Stimulated activated CD4-positive, alpha-beta T cell treated with anti-CD3 and anti-CD28 coated beads, Interleukin-2, amount 100 ng/mL, for 24 hours (primary cell): ENCODE results near the gene RGS10.
A peak's percentile ranks its signal among the peaks of the same experiment; 100 is the strongest.
"Not testable (repeated sequence)": the region's sequence is repeated elsewhere in the genome, so short reads cannot be mapped to it uniquely, and the experiment has no call there.

ENCODE experiments used
- DNase-seq, 2 donors: peaks; one replicate each; pipeline ENCODE4 v3.0.0-alpha.2; 2020

Gene RGS10

GRCh38 chr10:119538632-119539358 lies 3.7 kb downstream of the RGS10 start:
- DNase-seq, result peak; percentile 49 to 56

- DNase-seq, result no peak
These were observed 4.4 kb downstream of the RGS10 start for GRCh38 chr10:119537953-119538630.

- DNase-seq, result no peak
These were observed 6.0 kb downstream of the RGS10 start for GRCh38 chr10:119536508-119537025.

DNA sequence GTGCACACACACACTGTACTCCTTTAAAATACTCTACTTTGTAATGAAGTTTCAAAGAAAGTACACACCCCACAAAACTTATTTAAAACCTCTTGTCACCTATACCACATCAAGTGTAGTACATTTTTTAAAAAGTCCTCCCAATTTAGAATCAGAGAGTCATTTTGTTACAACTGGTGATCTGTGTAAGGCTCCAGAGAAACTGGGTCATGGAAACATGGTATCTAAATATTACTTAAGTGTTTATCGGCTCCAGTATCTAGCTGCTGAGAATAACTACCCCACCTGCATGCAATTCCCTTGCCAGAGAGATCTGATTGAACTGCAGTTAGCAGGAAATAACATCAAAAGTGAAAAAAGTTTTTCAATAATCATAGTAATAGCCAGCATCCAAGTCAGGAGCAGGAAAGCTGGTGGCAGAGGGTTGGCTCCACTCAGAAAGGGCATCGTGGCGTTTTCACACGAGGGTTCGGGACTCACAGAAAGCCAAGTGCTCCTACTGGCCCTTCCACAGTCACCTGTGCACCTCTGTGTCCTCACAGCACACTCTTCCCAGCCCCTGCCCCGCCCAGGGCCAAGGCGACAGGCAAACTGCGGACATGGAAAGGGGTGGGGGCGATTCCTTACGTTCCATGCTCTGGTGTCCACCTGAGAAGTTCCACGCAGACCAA lies 6.5 kb downstream of the RGS10 start:
- no peak for DNase-seq

- no peak for DNase-seq
These were observed 7.2 kb downstream of the RGS10 start for GRCh38 chr10:119535305-119535704.

DNA sequence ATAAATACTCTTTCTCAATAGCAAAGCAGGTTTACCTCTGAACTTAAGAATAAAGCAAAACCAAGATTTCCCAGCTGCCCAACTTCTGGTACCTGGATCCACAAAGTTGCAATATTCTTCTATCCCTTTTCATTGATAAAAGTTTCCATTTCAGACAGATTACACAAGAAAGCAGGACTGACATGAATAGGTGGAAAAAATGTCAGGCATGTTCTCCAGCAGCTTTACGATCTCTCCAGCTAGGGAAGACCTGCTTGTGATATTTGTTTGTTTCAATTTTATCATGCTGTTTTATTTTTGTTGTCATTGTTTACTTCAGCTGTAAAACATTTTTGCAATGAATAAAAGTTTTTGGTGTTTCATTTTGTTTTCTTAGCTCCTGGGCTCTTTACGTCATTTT lies 9.0 kb downstream of the RGS10 start:
- DNase-seq, result no peak

DNA sequence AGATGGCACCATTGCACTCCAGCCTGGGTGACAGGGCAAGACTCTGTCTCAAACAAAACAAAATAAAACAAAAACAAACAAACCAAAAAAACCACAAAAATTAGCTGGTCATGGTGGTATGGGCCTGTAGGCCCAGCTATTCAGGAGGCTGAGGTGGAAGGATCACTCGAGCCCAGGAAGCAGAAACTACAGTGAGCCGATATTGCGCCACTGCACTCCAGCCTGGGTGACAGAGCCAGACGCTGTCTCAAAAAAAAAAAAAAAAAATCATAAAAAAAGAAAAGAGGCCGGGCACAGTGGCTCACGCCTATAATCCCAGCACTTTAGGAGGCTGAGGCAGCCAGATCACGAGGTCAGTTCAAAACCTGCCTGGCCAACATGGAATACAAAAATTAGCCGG lies 9.7 kb downstream of the RGS10 start:
- not testable (repeated sequence) for DNase-seq

GRCh38 chr10:119532251-119532650 lies 10.3 kb downstream of the RGS10 start:
- DNase-seq, result not testable (repeated sequence)

GRCh38 chr10:119531067-119531466 lies 11.5 kb downstream of the RGS10 start:
- no peak for DNase-seq

GRCh38 chr10:119528663-119529237 lies 13.8 kb downstream of the RGS10 start:
- DNase-seq, result not testable (repeated sequence)

GRCh38 chr10:119526621-119527592 lies 15.6 kb downstream of the RGS10 start:
- DNase-seq, result no peak

- DNase-seq, result no peak
These were observed 16.4 kb downstream of the RGS10 start for GRCh38 chr10:119526149-119526548.

DNA sequence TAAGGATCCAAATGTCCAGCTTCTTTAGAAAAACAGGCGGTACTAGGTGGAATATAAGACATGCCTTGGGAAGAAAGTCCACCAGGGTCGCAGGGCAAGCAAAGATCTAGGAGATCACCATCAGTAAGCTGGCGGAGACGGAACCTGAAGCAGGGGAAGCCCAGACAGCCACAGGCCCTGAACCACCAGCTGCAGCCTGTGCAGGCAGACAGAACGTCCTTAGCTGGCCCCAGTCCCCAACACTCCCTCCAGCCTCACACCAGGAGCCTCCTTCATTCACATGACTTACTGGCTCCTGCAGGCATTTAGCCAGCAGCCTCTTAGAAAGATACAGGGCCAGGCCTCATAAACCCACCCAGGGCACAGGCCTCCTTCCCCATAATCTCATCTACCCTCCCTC lies 17.4 kb downstream of the RGS10 start:
- DNase-seq, result no peak

DNA sequence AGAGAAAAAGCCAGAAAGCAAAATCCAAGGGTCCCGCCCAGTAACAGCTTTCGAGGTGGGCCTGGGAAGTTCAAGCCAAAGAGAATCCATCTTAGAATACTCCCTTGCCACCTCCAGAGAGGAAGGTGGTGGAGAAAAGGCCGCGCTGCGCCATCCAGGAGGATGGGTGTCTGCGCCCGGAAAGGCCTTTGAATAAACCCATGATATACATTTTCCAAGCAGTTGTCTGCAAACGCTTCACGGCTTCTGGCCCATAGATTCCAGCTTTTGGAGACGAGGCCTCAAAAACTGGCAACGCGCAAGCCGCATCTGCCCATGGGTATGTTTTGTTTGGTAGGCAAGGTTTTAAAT lies 17.8 kb downstream of the RGS10 start:
- DNase-seq, result no peak

DNA sequence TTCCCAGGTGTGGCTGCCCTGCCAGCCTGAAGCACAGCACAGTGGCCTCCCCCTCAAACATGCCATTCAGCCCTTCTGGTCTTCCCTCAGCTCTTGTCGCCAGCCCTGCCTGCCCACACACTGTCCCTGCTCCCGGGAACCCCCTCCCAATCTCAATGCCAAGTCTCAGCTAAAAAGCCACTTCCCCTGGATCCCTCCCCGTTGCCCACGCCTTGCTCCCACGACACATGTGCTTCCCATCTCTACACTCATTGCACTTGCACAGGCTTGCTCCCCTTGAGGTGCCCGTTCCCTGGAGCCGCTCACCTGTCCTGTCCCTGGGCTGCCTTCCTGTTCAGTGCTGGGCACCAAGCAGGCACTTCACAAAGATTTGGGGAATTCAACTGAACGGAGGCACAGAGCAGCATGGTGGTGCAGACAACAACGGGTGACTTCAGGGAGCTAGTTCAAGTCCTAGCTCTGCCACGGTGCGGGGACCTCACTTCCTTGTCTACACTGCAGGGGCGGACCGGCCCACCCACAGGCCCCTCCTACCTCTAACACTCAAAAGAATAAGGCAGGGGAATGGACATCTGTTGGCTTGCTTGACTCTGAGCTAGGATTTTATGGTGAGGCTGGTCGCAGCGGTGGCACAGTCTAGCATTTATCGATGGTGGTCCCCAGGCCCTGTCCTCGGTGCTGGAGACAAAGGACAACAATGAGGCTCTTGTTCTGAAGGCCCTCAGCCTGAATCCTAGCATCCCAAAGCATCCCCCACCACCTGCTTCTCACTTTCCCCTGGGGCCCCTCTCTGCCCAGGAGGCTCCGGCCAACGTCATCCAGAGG lies 18.4 kb downstream of the RGS10 start:
- DNase-seq, result no peak

DNA sequence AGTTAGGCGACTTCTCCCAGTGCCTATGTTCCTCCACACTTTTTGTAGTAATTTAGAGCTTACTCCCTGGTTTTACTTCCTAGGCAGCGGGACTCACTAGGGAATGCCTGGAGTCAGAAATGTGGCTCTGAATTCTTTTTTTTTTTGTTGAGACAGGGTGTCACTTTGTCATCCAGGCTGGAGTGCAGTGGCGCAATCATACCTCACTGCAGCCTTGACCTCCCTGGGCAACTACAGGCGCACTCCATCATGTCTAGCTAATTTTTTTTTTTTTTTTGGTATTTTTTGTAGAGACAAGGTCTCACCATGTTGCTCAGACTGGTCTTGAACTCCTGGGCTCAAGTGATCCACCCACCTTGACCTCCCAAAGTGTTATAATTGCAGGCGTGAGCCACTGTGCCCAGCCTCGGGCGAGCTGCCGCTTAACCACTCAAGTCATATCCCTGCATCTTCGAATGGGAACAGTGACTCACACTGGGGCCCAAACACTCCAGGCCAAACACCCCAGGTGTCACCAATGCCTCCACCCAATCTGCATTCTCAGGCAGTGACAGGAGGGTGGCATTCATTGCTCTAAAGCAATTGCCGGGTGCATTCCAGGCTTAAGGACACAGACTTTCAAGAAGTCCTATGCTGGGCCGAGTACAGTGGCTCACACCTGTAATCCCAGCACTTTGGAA lies 19.6 kb downstream of the RGS10 start:
- no peak for DNase-seq

DNA sequence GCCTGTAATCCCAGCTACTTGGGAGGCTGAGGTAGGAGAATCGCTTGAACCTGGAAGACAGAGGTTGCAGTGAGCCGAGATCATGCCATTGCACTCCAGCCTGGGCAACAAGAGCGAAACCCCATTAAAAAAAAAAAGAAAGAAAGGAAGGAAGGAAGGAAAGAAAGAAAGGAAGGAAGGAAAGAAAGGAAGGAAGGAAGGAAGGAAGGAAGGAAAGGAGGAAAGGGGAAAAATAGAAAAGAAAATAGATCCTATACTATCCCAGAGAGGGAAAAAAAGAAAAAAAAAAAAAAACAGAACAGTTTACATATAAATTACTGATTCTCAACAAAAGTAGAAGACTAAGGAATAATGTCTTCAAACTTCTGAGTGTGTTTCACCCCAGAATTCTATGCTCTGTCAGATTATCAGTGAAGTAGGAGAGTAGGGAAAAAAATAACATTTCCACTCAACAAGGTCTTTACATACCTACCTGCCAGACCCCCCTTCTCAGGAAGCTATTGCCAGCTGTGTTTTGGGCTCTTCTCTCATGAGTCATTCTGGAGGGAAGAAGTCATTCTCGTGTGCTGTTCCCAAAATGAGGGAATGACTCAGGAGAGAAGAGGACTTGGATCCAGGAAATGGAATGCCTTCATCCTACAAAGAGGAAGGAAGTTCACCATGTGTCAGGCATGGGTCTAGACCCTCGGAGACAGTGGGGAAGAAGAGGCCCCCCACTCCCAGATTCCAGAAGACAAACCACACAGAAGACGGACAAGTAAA lies 20.9 kb downstream of the RGS10 start:
- no peak for DNase-seq

- no peak for DNase-seq
These were observed 22.2 kb downstream of the RGS10 start for GRCh38 chr10:119520283-119520682.

- DNase-seq, result no peak
These were observed 23.6 kb downstream of the RGS10 start for GRCh38 chr10:119518936-119519335.

DNA sequence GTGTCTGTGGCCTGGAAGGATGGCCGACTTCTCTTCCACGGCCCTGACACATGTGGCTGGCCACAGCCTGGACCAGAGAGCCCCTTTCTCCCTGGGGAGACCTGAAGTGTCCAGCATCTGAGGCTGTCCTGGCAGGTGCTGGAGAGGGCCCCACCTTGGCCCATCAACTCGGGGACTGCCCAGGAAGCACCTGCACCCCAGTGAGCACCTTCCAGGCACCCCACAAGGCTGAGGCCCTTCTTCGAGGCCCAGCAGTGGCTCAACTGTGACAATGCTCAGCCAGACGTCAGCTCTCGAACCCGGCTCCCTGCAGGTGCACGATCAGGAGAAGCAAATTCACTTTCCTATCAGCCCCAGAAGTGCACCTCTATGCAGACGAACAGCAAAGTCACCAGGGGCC lies 24.3 kb downstream of the RGS10 start:
- no peak for DNase-seq
